NB4 (cell line): ENCODE measurements around the gene TRAF3.

Experiments used
- DNase-seq: peaks from one replicate; pipeline ENCODE4 v3.0.0; 2010; ENCODE audit warnings: low read depth
- H3K4me3 ChIP-seq: one replicate; pipeline ENCODE4 v1.5.1; 2011; ENCODE audit warnings: mild to moderate bottlenecking, low read depth, low read length, moderate library complexity
- CTCF ChIP-seq: IDR thresholded peaks from one replicate; pipeline ENCODE4 v1.5.1; 2012; ENCODE audit warnings: low read depth, low read length
- MYC ChIP-seq: IDR thresholded peaks from 2 replicates; pipeline ENCODE4 v1.6.1; 2011; ENCODE audit warnings: low read depth, low read length
- POLR2A ChIP-seq: IDR thresholded peaks from 2 replicates; pipeline ENCODE4 v1.6.1; 2011; ENCODE audit warnings: mild to moderate bottlenecking; ENCODE audit not compliant: insufficient read length; ENCODE audit errors: extremely low read depth
- TF ChIP-seq, protein P1 (sequence below): IDR thresholded peaks from 2 replicates; pipeline ENCODE4 v1.6.1; 2011; ENCODE audit warnings: low read depth, low read length

Gene TRAF3

GRCh38 chr14:102806447-102806846, 29.2 kb downstream of the TRAF3 start:
- no peak overlapping the region for H3K4me3 ChIP-seq
- TF ChIP-seq CTCF: no peak
- DNase-seq: no peak

GRCh38 chr14:102807013-102807406, 29.8 kb downstream of the TRAF3 start:
- no peak for DNase-seq
- H3K4me3 ChIP-seq: no peak overlapping the region
- TF ChIP-seq CTCF: no peak
- no peak for TF ChIP-seq MYC
- TF ChIP-seq, protein P1, sequence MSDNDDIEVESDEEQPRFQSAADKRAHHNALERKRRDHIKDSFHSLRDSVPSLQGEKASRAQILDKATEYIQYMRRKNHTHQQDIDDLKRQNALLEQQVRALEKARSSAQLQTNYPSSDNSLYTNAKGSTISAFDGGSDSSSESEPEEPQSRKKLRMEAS: no peak
- TF ChIP-seq POLR2A: no peak

DNA sequence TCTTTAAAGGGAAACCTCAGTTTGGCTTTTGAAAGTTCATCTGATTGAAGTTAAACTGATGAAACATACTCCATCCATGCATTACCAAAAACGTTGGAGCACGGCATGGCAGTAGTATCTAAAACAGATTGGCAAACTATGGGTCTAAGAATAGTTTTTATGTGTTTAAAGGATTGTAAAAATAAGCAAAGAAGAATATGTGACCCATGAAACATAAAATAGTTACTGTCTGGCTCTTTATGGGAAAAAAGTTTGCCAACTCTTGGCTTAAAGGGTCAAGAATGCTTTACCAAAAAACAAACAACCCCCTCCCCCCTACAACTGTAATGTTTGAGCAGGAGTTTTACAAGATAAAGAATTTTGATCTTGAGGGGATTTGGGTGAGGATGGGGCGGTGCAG, 32.6 kb downstream of the TRAF3 start:
- no peak for DNase-seq
- TF ChIP-seq, protein P1: no peak
- TF ChIP-seq POLR2A (no peak), CTCF (no peak), MYC (no peak)
- no peak overlapping the region for H3K4me3 ChIP-seq

- H3K4me3 ChIP-seq: no peak overlapping the region
- TF ChIP-seq POLR2A: no peak
- TF ChIP-seq, protein P1: no peak
- TF ChIP-seq MYC: no peak
- no peak for TF ChIP-seq CTCF
- DNase-seq: no peak
Observed at GRCh38 chr14:102810523-102810922, 33.3 kb downstream of the TRAF3 start.

- no peak for DNase-seq
- TF ChIP-seq, protein P1: no peak
- no peak for TF ChIP-seq POLR2A
- TF ChIP-seq CTCF: no peak
- TF ChIP-seq MYC: no peak
- no peak overlapping the region for H3K4me3 ChIP-seq
Observed at GRCh38 chr14:102811254-102811963, 34.2 kb downstream of the TRAF3 start.

DNA sequence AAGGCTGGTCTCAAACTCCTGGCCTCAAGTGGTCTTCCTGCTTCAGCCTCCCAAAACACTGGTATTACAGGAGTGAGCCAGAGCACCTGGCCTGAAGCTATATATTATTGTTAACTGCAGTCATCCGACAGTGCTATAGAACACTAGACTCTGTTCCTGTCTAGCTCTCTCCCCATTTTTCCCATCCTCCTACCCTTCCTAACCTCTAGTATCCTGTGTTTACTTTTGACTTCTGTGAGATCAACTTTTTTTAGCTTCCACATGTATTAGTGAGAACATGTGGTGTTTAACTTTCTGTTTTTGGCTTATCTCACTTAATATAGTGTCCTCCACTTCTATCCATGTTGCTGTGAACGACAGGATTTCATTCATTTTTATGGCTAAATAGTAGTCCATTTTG, 34.7 kb downstream of the TRAF3 start:
- TF ChIP-seq MYC (no peak), POLR2A (no peak)
- DNase-seq: no peak

More for the DNA sequence above, 34.7 kb downstream of the TRAF3 start:
- no peak overlapping the region for H3K4me3 ChIP-seq
